Mammary microvascular endothelial cell (primary cell): Measurements from ENCODE around the gene ADAMTSL1. TPM values are rescaled to one million over a fixed set of nuclear protein-coding genes. Genes with fewer than 3 reads are reported as not detected.

ENCODE experiments used
- total RNA-seq: library from RNA; depleted of rRNA; stranded (reverse); fragments of >200 nt; gene quantifications from 2 replicates; pipeline ENCODE4 v1.2.3, GENCODE V29; 2015

ADAMTSL1 gene
- 33.3 and 45.4 TPM in 2 replicates for total RNA-seq

GRCh38 chr9:18473652-18474279, at the start of gene ADAMTSL1:
TSS of gene ADAMTSL1 (plus strand) at chr9:18474153. CDS start at chr9:18474233, 80 bp downstream.

